H1 (cell line): ENCODE data around the gene TOP2B. TPM values are rescaled to one million over a fixed set of nuclear protein-coding genes. Genes with fewer than 3 reads are reported as not detected.

Experiments used
- CTCF ChIA-PET: fragments of 300-600 bp; sonication (Branson Sonifier 250); formaldehyde crosslinking; loops from one replicate; lab custom pipeline; 2021; ENCODE audit not compliant: partially characterized antibody; lab: Charles Lee
- POLR2A ChIA-PET: fragments of 300-600 bp; sonication (Branson Sonifier 250); formaldehyde crosslinking; loops from one replicate; lab custom pipeline; 2021; ENCODE audit warnings: inconsistent platforms; ENCODE audit not compliant: partially characterized antibody; lab: Charles Lee
- DNase-seq, 2 experiments: peaks; one replicate each; pipeline versions ENCODE4 v3.0.0 to v3.0.0-alpha.2; 2010 to 2022; ENCODE audit warnings: low spot score in 2 of 2, low read depth in 1 of 2, mixed read lengths in 1 of 2
- FAIRE-seq: peaks from 2 replicates; lab custom pipeline; 2011; peaks lifted over from hg19 to GRCh38; lab: Jason Lieb, UNC
- H2AFZ ChIP-seq: 2 replicates; pipeline ENCODE4 v1.8.1; 2012; ENCODE audit warnings: low read length, inconsistent platforms
- H2AK5ac ChIP-seq: 2 replicates; pipeline ENCODE4 v1.6.1; 2013; ENCODE audit warnings: low read depth, low read length
- H2BK120ac ChIP-seq: replicated peaks from 2 replicates; pipeline ENCODE3; 2013; ENCODE audit warnings: low read depth, low read length, inconsistent platforms
- H2BK12ac ChIP-seq: 2 replicates; pipeline ENCODE4 v1.6.1; 2013; ENCODE audit warnings: low read depth, low read length
- H2BK15ac ChIP-seq: 2 replicates; pipeline ENCODE4 v1.6.1; 2013; ENCODE audit warnings: low read length
- H2BK20ac ChIP-seq: 2 replicates; pipeline ENCODE4 v1.6.1; 2013; ENCODE audit warnings: low read length
- H2BK5ac ChIP-seq: 2 replicates; pipeline ENCODE4 v1.6.1; 2013; ENCODE audit warnings: low read depth, low read length
- H3K14ac ChIP-seq: 2 replicates; pipeline ENCODE4 v1.6.1; 2013; ENCODE audit warnings: inconsistent platforms; ENCODE audit not compliant: insufficient read length
- H3K18ac ChIP-seq: 2 replicates; pipeline ENCODE4 v1.6.1; 2013; ENCODE audit warnings: low read length; ENCODE audit errors: extremely low read depth
- H3K23ac ChIP-seq: 2 replicates; pipeline ENCODE4 v1.6.1; 2013; ENCODE audit warnings: inconsistent platforms; ENCODE audit not compliant: insufficient read length
- H3K23me2 ChIP-seq: 2 replicates; pipeline ENCODE4 v1.6.1; 2013; ENCODE audit warnings: low read depth, low read length
- H3K27ac ChIP-seq: 2 replicates; pipeline ENCODE4 v1.6.1; 2011; ENCODE audit warnings: low read depth, low read length, inconsistent platforms
- H3K27me3 ChIP-seq, 4 experiments: replicated peaks in 1 of 4; 1 replicate in 1 of 4; 2 replicates in 3 of 4; pipeline versions ENCODE4 v1.6.1 to v1.8.1; 2011 to 2013; ENCODE audit warnings: low read length in 3 of 4, mild to moderate bottlenecking in 3 of 4, inconsistent platforms in 2 of 4, mixed read lengths in 2 of 4, moderate library complexity in 1 of 4; ENCODE audit not compliant: control insufficient read depth in 3 of 4, insufficient read depth in 3 of 4; ENCODE audit errors: extremely low read depth in 1 of 4
- H3K36me3 ChIP-seq, 4 experiments: 2 replicates each; pipeline versions ENCODE4 v1.6.1 to v1.8.1; 2011 to 2013; ENCODE audit warnings: mild to moderate bottlenecking in 4 of 4, low read length in 3 of 4, moderate library complexity in 2 of 4, control low read depth in 1 of 4, inconsistent platforms in 1 of 4; ENCODE audit not compliant: insufficient read depth in 4 of 4, control insufficient read depth in 2 of 4
- H3K4ac ChIP-seq: replicated peaks from 2 replicates; pipeline ENCODE3; 2013; ENCODE audit warnings: low read length, low read depth, mixed read lengths, inconsistent platforms; ENCODE audit not compliant: insufficient read length
- H3K4me1 ChIP-seq, 4 experiments: replicated peaks in 1 of 4; 1 replicate in 1 of 4; 2 replicates in 3 of 4; pipeline versions ENCODE4 v1.6.1 to v1.8.1; 2011 to 2013; ENCODE audit warnings: low read length in 3 of 4, inconsistent platforms in 2 of 4, mixed read lengths in 1 of 4; ENCODE audit not compliant: insufficient read depth in 4 of 4, control insufficient read depth in 3 of 4
- H3K4me2 ChIP-seq, 2 experiments: 2 replicates each; pipeline versions ENCODE4 v1.6.1 to v1.8.1; 2011 to 2013; ENCODE audit warnings: low read depth in 2 of 2, low read length in 2 of 2, control low read depth in 1 of 2, inconsistent platforms in 1 of 2, mild to moderate bottlenecking in 1 of 2; ENCODE audit not compliant: insufficient read depth in 1 of 2
- H3K4me3 ChIP-seq, 4 experiments: fragments of 200-600, 300-600 bp in 1 of 4; sonication (generic), shearing (Covaris generic), sonication (Bioruptor Twin) in 1 of 4; 2 replicates each; pipeline versions ENCODE4 v1.5.1 to v1.8.1; 2011 to 2016; ENCODE audit warnings: low read length in 4 of 4, low read depth in 3 of 4, control low read depth in 2 of 4, inconsistent platforms in 2 of 4, mild to moderate bottlenecking in 2 of 4, mixed read lengths in 1 of 4, moderate library complexity in 1 of 4; ENCODE audit not compliant: insufficient read depth in 2 of 4; ENCODE audit errors: extremely low read depth in 1 of 4
- H3K56ac ChIP-seq: replicated peaks from 2 replicates; pipeline ENCODE3; 2013; ENCODE audit warnings: low read depth, mild to moderate bottlenecking, mixed read lengths, low read length, inconsistent platforms; ENCODE audit not compliant: insufficient read length
- H3K79me1 ChIP-seq: 2 replicates; pipeline ENCODE4 v1.6.1; 2013; ENCODE audit warnings: low read depth, low read length, control low read depth
- H3K79me2 ChIP-seq, 2 experiments: 2 replicates each; pipeline versions ENCODE4 v1.6.1 to v1.8.1; 2012 to 2013; ENCODE audit warnings: low read length in 2 of 2, mild to moderate bottlenecking in 2 of 2, inconsistent platforms in 1 of 2; ENCODE audit not compliant: insufficient read depth in 2 of 2, control insufficient read depth in 1 of 2
- H3K9ac ChIP-seq, 4 experiments: replicated peaks in 1 of 4; 1 replicate in 1 of 4; 2 replicates in 3 of 4; pipeline versions ENCODE4 v1.6.1 to v1.8.1; 2011 to 2013; ENCODE audit warnings: low read depth in 3 of 4, low read length in 3 of 4, control low read depth in 2 of 4, mild to moderate bottlenecking in 2 of 4, moderate library complexity in 2 of 4, inconsistent platforms in 1 of 4; ENCODE audit errors: extremely low read depth in 1 of 4
- H3K9me3 ChIP-seq, 2 experiments: 2 replicates each; pipeline versions ENCODE4 v1.6.1 to v1.8.1; 2012 to 2013; ENCODE audit warnings: mild to moderate bottlenecking in 2 of 2, moderate library complexity in 2 of 2, control low read depth in 1 of 2, inconsistent platforms in 1 of 2, low read depth in 1 of 2, low read length in 1 of 2, mixed read lengths in 1 of 2; ENCODE audit not compliant: insufficient read depth in 2 of 2
- H4K20me1 ChIP-seq, 2 experiments: replicated peaks in 1 of 2; 2 replicates each; pipeline versions ENCODE3 to v1.8.1; 2011 to 2013; ENCODE audit warnings: inconsistent platforms in 2 of 2, low read length in 2 of 2, mild to moderate bottlenecking in 1 of 2; ENCODE audit not compliant: insufficient read depth in 2 of 2, control insufficient read depth in 1 of 2
- H4K5ac ChIP-seq: 2 replicates; pipeline ENCODE4 v1.6.1; 2013; ENCODE audit warnings: low read length, low read depth, mixed read lengths, inconsistent platforms; ENCODE audit not compliant: insufficient read length
- H4K8ac ChIP-seq: 2 replicates; pipeline ENCODE4 v1.8.0; 2013; ENCODE audit warnings: mild to moderate bottlenecking, moderate library complexity, low read length, inconsistent platforms; ENCODE audit not compliant: insufficient read depth; ENCODE audit errors: extremely low read depth
- H4K91ac ChIP-seq: replicated peaks from 2 replicates; pipeline ENCODE3; 2013; ENCODE audit warnings: low read length, mixed read lengths, inconsistent platforms; ENCODE audit not compliant: insufficient read length
- CBX8 ChIP-seq: fragments of 300-800, 300-1000 bp; sonication (generic); IDR thresholded peaks from 2 replicates; pipeline ENCODE4 v1.7.1; 2016; ENCODE audit warnings: low read depth, low read length, borderline replicate concordance
- CEBPB ChIP-seq: IDR thresholded peaks from 2 replicates; pipeline ENCODE4 v1.6.1; 2012; ENCODE audit warnings: low read depth, low read length
- CHD1 ChIP-seq: IDR thresholded peaks from 2 replicates; pipeline ENCODE4 v1.6.1; 2012; ENCODE audit warnings: low read depth, low read length, improper control_type of control experiment
- CTBP2 ChIP-seq: IDR thresholded peaks from 2 replicates; pipeline ENCODE4 v1.7.0; 2011; ENCODE audit warnings: borderline replicate concordance, mild to moderate bottlenecking, moderate library complexity, mixed read lengths, low read length; ENCODE audit not compliant: insufficient read depth, insufficient read length
- EZH2 ChIP-seq: fragments of 200-600 bp; sonication (generic); IDR thresholded peaks from 2 replicates; pipeline ENCODE4 v1.7.1; 2012; ENCODE audit warnings: low read depth, mild to moderate bottlenecking, moderate library complexity, low read length, inconsistent platforms; ENCODE audit not compliant: severe bottlenecking
- FOSL1 ChIP-seq: IDR thresholded peaks from 2 replicates; pipeline ENCODE4 v1.6.1; 2011; ENCODE audit warnings: mild to moderate bottlenecking, low read depth, low read length, moderate library complexity; ENCODE audit not compliant: insufficient read depth
- GABPA ChIP-seq: IDR thresholded peaks from 2 replicates; pipeline ENCODE4 v1.6.1; 2011; ENCODE audit warnings: mild to moderate bottlenecking, low read length, moderate library complexity, borderline replicate concordance; ENCODE audit not compliant: insufficient read depth
- JUND ChIP-seq: IDR thresholded peaks from 2 replicates; pipeline ENCODE4 v1.6.1; 2011; ENCODE audit warnings: mild to moderate bottlenecking, improper control_type of control experiment, low read length
- KDM5A ChIP-seq: fragments of 200-600 bp; IDR thresholded peaks from 2 replicates; pipeline ENCODE4 v1.7.1; 2012; ENCODE audit warnings: mild to moderate bottlenecking, low read length, inconsistent platforms, mixed read lengths
- PHF8 ChIP-seq: fragments of 200-600 bp; sonication (generic); conservative IDR thresholded peaks from 2 replicates; pipeline ENCODE4 v1.7.1; 2012; ENCODE audit warnings: low read depth, mild to moderate bottlenecking, inconsistent platforms, low read length, moderate library complexity
- RBBP5 ChIP-seq: IDR thresholded peaks from 2 replicates; pipeline ENCODE4 v1.7.1; 2012; ENCODE audit warnings: low read depth, mild to moderate bottlenecking, inconsistent platforms, low read length, moderate library complexity, borderline replicate concordance
- SP4 ChIP-seq: IDR thresholded peaks from 2 replicates; pipeline ENCODE4 v1.6.1; 2012; ENCODE audit warnings: low read length, inconsistent platforms
- SUZ12 ChIP-seq: fragments of 200-600 bp; sonication (generic); IDR thresholded peaks from 2 replicates; pipeline ENCODE4 v1.6.1; 2012; ENCODE audit warnings: mild to moderate bottlenecking, inconsistent platforms, low read length, moderate library complexity, mixed read lengths
- TEAD4 ChIP-seq: IDR thresholded peaks from 2 replicates; pipeline ENCODE4 v1.6.1; 2012; ENCODE audit warnings: low read depth, low read length, inconsistent platforms, mixed read lengths
- polyA plus RNA-seq, 7 experiments: library from polyadenylated mRNA; depleted of rRNA in 3 of 7; stranded (reverse) in 5 of 7; unstranded in 2 of 7; fragments of >200 nt in 5 of 7; fragments of 200-250 nt in 2 of 7; gene quantifications; 1 replicate in 5 of 7; 2 replicates in 1 of 7; 4 replicates in 1 of 7; pipeline versions ENCODE4 v1.2.1 to v1.2.3, GENCODE V29; 2011 to 2013; ENCODE audit warnings: missing spikeins in 2 of 7, mixed read lengths in 2 of 7
- total RNA-seq: library from RNA; stranded (reverse); fragmentation: NEBNext Ultra II Directional; extraction: Animal tissue kit (Norgen Biotek cat#: 25700); gene quantifications from 2 replicates; pipeline ENCODE4 v1.2.1, GENCODE V29; 2021

The TOP2B gene
- total and polyA plus RNA-seq, 2 of the 8 experiments (the other 6 are each of a cell fraction or from before 2014, with no cell fraction given) = 34.9 to 206 TPM

DNA sequence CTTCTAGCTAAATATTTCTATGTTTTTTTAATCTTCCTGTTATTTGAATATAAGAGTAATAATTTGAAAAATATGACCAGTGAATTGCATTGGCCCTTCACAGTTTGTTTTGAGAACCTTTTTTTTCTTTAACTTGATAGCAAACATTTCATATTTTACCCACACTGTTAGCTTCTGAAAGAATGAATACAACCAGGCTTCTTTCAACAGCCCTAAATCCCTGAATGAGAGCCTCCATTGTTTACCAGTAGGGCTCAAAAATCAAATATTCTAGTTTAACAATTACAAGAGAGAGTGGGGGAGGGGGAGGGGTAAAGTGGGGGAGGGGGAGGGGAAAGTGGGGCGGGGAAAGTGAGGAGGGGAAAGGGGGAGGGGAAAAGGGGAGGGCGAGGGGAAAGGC lies 14.5 kb upstream of the TOP2B start (continued):
- no peak for TF ChIP-seq CHD1

DNA sequence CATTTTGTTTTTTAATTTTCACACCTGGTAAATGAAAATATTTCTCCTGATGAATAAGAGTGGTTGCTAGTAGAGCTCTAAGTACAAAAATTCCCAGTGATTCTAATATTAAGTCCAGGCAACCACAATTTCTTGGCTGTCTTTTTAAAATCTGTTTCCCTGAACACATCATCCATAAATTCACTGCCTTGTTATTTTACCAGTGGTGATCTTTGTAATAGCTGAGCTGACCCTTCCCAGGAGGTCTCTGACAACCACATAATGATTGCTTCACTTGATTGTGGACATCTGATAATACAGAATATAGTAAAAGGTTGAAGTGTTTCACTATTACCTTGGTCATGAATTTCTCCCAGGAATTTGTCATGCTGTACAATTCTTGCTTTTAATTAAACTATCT lies 13.9 kb upstream of the TOP2B start:
- Histone ChIP-seq H3K27ac (no peak overlapping the region), H3K4me1 (no peaks in the 10 kb centered on the region; a peak in 1 of 7 replicates), H3K23me2 (no peaks in the 10 kb centered on the region), H3K4ac (no peak overlapping the region), H3K27me3 (no peaks in the 10 kb centered on the region), H3K4me2 (no peak overlapping the region), H3K56ac (no peak overlapping the region), H2BK20ac (no peak overlapping the region), H2BK120ac (no peak overlapping the region), H3K79me2 (no peaks in the 10 kb centered on the region), H3K36me3 (no peaks in the 10 kb centered on the region), H3K4me3 (no peak overlapping the region), H4K91ac (no peak overlapping the region), H3K23ac (no peak overlapping the region), H4K20me1 (no peaks in the 10 kb centered on the region), H4K5ac (no peak overlapping the region), H2BK12ac (no peak overlapping the region), H3K79me1 (no peaks in the 10 kb centered on the region), H3K14ac (no peak overlapping the region), H4K8ac (no peak overlapping the region), H3K18ac (no peak overlapping the region), H3K9me3 (no peaks in the 10 kb centered on the region), H2AK5ac (no peak overlapping the region), H3K9ac (no peak overlapping the region), H2AFZ (no peak overlapping the region), H2BK15ac (no peak overlapping the region), H2BK5ac (no peak overlapping the region)
- POLR2A ChIA-PET = interaction anchor here (1.4 kb wide), 1 partner anchor 103 kb away, joined by 3 read pairs; no protein-coding TSS in a partner anchor
- DNase-seq (no peak), FAIRE-seq (no peak)
- CTCF ChIA-PET = interaction anchor here (1.0 kb wide), 1 partner anchor 12 kb away, joined by 3 read pairs; no protein-coding TSS in a partner anchor
- TF ChIP-seq RBBP5 (no peak), CEBPB (no peak), KDM5A (no peak), PHF8 (no peak), CBX8 (no peak), SP4 (no peak), JUND (no peak), FOSL1 (no peak), TEAD4 (no peak), CTBP2 (no peak), EZH2 (no peak), SUZ12 (no peak), GABPA (no peak)
